ENCODE measurements around the gene RCL1.

The RCL1 gene

DNA sequence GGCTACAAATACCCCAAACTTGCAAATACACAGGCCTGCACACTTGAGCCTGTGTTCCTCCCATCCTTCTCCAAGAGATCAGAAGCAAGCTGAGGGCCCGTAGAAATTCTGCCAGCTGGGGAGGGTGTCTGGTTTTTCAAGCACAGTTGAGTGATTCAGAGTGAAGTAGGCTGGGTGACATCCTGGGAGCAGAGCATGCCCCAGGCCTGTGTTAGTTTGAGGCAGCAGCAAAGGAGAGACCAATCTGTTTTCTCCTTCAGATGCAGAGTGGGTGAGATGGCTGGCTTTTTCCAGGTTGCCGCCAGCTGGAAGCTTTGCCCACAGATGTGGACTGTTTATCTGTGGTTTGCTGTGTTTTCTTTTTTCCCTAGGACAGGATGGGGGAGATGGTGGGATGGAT lies 63.1 kb downstream of the RCL1 start:
- H3K4me1 Mint-ChIP-seq: peaks cover 6% of the 10 kb centered on the region
- peaks cover 65% of the 10 kb centered on the region for H3K36me3 Mint-ChIP-seq (ENCODE audit: low read depth)
- peak overlapping the region; percentile 53 to 96 (median 82) for H3K27ac Mint-ChIP-seq
- H3K27me3 Mint-ChIP-seq (ENCODE audit: low read depth): no peaks in the 10 kb centered on the region
- H3K9me3 Mint-ChIP-seq: peaks cover 3% of the 10 kb centered on the region
- no peak overlapping the region for H3K4me3 Mint-ChIP-seq
- TF ChIP-seq, protein P1, sequence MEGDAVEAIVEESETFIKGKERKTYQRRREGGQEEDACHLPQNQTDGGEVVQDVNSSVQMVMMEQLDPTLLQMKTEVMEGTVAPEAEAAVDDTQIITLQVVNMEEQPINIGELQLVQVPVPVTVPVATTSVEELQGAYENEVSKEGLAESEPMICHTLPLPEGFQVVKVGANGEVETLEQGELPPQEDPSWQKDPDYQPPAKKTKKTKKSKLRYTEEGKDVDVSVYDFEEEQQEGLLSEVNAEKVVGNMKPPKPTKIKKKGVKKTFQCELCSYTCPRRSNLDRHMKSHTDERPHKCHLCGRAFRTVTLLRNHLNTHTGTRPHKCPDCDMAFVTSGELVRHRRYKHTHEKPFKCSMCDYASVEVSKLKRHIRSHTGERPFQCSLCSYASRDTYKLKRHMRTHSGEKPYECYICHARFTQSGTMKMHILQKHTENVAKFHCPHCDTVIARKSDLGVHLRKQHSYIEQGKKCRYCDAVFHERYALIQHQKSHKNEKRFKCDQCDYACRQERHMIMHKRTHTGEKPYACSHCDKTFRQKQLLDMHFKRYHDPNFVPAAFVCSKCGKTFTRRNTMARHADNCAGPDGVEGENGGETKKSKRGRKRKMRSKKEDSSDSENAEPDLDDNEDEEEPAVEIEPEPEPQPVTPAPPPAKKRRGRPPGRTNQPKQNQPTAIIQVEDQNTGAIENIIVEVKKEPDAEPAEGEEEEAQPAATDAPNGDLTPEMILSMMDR (IDR thresholded peaks at IDR 0.05; ENCODE audit: unreplicated experiment in 3 of 3): no peak

- TF ChIP-seq, protein P1 (IDR thresholded peaks at IDR 0.05; ENCODE audit: unreplicated experiment in 3 of 3): no peak
Observed at GRCh38 chr9:4857163-4857810, 64.5 kb downstream of the RCL1 start.

GRCh38 chr9:4859035-4859434 lies 66.3 kb downstream of the RCL1 start:
- Mint-ChIP-seq H3K36me3 (ENCODE audit: low read depth) (peaks cover 62% of the 10 kb centered on the region), H3K4me1 (peaks cover 6% of the 10 kb centered on the region), H3K27ac (no peak overlapping the region), H3K4me3 (no peak overlapping the region), H3K27me3 (ENCODE audit: low read depth) (no peaks in the 10 kb centered on the region), H3K9me3 (peaks cover 3% of the 10 kb centered on the region)
- TF ChIP-seq, protein P1 (IDR thresholded peaks at IDR 0.05; ENCODE audit: unreplicated experiment in 3 of 3): no peak

More at GRCh38 chr9:4857163-4857810, 64.5 kb downstream of the RCL1 start:
- H3K9me3 Mint-ChIP-seq: peaks cover 3% of the 10 kb centered on the region
- H3K4me1 Mint-ChIP-seq: peaks cover 6% of the 10 kb centered on the region
- H3K27ac Mint-ChIP-seq: peak overlapping the region in 1 of 3 experiments; percentile 96
- peaks cover 68% of the 10 kb centered on the region for H3K36me3 Mint-ChIP-seq (ENCODE audit: low read depth)
- no peaks in the 10 kb centered on the region for H3K27me3 Mint-ChIP-seq (ENCODE audit: low read depth)
- H3K4me3 Mint-ChIP-seq: no peak overlapping the region

- no peak overlapping the region for H3K27ac Mint-ChIP-seq
- H3K9me3 Mint-ChIP-seq: peaks cover 3% of the 10 kb centered on the region
- no peak overlapping the region for H3K4me3 Mint-ChIP-seq
- peaks cover 2% of the 10 kb centered on the region for H3K4me1 Mint-ChIP-seq
- peaks cover 60% of the 10 kb centered on the region for H3K36me3 Mint-ChIP-seq (ENCODE audit: low read depth)
- no peaks in the 10 kb centered on the region for H3K27me3 Mint-ChIP-seq (ENCODE audit: low read depth)
- TF ChIP-seq, protein P1 (IDR thresholded peaks at IDR 0.05; ENCODE audit: unreplicated experiment in 3 of 3): no peak
Observed at GRCh38 chr9:4860383-4860782, 67.6 kb downstream of the RCL1 start.

DNA sequence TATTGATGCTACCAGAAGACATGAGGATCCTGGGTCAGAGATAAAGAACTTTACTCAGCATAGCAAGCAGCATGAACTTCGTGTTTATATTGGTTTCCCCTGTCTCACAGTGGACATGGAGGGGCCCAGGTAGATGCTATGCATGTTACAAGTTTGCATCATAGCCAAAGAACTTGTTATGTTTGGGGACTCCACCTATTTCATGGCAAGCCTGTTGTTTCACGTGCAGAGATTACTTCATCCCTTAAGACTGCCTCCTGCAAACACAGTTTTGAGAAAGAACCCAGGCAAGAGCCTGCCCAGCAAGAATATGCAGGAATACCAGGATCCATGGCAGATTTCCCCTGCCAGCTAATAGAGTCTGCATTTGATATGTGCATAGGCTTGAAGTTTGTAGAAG lies 68.4 kb downstream of the RCL1 start:
- H3K27me3 Mint-ChIP-seq (ENCODE audit: low read depth): no peaks in the 10 kb centered on the region
- no peak overlapping the region for H3K27ac Mint-ChIP-seq
- TF ChIP-seq, protein P1 (IDR thresholded peaks at IDR 0.05; ENCODE audit: unreplicated experiment in 3 of 3): no peak
- no peak overlapping the region for H3K4me3 Mint-ChIP-seq
- H3K9me3 Mint-ChIP-seq: peaks cover 3% of the 10 kb centered on the region
- H3K4me1 Mint-ChIP-seq: no peaks in the 10 kb centered on the region
- peaks cover 55% of the 10 kb centered on the region for H3K36me3 Mint-ChIP-seq (ENCODE audit: low read depth)
